ENCODE data around the gene THAP7.

DNA sequence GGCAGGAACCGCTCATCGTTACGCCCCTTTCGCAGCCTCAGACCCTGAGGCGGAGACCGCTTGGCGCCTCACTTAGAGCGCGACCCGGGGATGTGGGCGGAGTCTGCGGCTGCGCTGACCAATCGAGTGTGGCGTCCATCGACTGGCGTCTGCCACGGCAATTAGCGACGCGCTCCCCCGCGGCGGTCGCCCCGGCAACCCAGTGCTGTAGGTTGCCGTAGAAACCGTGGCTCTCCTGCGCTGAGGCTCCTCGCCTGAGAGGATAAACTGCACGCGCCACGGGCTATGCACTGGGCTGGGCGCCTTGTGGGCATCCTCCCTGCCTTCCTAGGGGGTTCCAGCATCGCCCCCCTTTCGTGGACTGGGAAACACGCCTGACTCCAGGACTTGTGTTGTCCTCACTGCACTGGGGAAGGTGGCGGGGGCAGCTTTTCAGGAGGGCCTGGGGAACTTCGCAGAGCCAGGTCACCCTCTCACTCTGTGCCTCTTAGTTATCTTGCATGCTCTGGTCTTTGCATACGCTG, 12.3 kb upstream of the THAP7 start:
- TF ChIP-seq POLR2A (IDR thresholded peaks at IDR 0.05; ENCODE audit: low read depth, low read length) = no peak
- TF ChIP-seq, protein P1, sequence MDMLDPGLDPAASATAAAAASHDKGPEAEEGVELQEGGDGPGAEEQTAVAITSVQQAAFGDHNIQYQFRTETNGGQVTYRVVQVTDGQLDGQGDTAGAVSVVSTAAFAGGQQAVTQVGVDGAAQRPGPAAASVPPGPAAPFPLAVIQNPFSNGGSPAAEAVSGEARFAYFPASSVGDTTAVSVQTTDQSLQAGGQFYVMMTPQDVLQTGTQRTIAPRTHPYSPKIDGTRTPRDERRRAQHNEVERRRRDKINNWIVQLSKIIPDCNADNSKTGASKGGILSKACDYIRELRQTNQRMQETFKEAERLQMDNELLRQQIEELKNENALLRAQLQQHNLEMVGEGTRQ (IDR thresholded peaks at IDR 0.05; ENCODE audit: low read depth, low read length) = peak; percentile 37; the same call in 1 of the 2 replicates
- TF ChIP-seq RCOR1 (IDR thresholded peaks at IDR 0.05; ENCODE audit: insufficient replicate concordance, low read length) = no peak
- TF ChIP-seq, protein P2, sequence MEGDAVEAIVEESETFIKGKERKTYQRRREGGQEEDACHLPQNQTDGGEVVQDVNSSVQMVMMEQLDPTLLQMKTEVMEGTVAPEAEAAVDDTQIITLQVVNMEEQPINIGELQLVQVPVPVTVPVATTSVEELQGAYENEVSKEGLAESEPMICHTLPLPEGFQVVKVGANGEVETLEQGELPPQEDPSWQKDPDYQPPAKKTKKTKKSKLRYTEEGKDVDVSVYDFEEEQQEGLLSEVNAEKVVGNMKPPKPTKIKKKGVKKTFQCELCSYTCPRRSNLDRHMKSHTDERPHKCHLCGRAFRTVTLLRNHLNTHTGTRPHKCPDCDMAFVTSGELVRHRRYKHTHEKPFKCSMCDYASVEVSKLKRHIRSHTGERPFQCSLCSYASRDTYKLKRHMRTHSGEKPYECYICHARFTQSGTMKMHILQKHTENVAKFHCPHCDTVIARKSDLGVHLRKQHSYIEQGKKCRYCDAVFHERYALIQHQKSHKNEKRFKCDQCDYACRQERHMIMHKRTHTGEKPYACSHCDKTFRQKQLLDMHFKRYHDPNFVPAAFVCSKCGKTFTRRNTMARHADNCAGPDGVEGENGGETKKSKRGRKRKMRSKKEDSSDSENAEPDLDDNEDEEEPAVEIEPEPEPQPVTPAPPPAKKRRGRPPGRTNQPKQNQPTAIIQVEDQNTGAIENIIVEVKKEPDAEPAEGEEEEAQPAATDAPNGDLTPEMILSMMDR (conservative IDR thresholded peaks at IDR 0.05; ENCODE audit: low read depth, low read length) = no peak
